Measurements from ENCODE around the gene UMPS. TPM values are rescaled to one million over a fixed set of nuclear protein-coding genes. Genes with fewer than 3 reads are reported as not detected.
A peak's percentile ranks its signal among the peaks of the same experiment; 100 is the strongest.

Gene UMPS
- total RNA-seq, 1 experiment from 2014 or later = 45.4 TPM

- TF ChIP-seq PREB (CRISPR knock-in tag; IDR thresholded peaks at IDR 0.05; ENCODE audit: borderline replicate concordance) (no peak), NR2C2 (CRISPR knock-in tag; IDR thresholded peaks at IDR 0.05) (no peak), TEAD4 (CRISPR knock-in tag; IDR thresholded peaks at IDR 0.05) (no peak), OVOL2 (CRISPR knock-in tag; IDR thresholded peaks at IDR 0.05; ENCODE audit: borderline replicate concordance) (no peak), GABPB1 (CRISPR knock-in tag; IDR thresholded peaks at IDR 0.05) (no peak), EMX1 (CRISPR knock-in tag; IDR thresholded peaks at IDR 0.05) (no peak), RORB (CRISPR knock-in tag; IDR thresholded peaks at IDR 0.05) (no peak)
- TF ChIP-seq, protein P1, sequence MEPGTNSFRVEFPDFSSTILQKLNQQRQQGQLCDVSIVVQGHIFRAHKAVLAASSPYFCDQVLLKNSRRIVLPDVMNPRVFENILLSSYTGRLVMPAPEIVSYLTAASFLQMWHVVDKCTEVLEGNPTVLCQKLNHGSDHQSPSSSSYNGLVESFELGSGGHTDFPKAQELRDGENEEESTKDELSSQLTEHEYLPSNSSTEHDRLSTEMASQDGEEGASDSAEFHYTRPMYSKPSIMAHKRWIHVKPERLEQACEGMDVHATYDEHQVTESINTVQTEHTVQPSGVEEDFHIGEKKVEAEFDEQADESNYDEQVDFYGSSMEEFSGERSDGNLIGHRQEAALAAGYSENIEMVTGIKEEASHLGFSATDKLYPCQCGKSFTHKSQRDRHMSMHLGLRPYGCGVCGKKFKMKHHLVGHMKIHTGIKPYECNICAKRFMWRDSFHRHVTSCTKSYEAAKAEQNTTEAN (CRISPR knock-in tag; IDR thresholded peaks at IDR 0.05) = no peak
- H3K9me3 Mint-ChIP-seq = no peaks in the 10 kb centered on the region
- ATAC-seq (no peak), DNase-seq (ENCODE audit: low spot score) (no peak)
- no peaks in the 10 kb centered on the region for H3K4me1 Mint-ChIP-seq
- H3K4me3 Mint-ChIP-seq = no peak overlapping the region
- 0 out of 2 replicates have a peak overlapping the region, but pooled peaks have one; percentile 24 for H3K27ac Mint-ChIP-seq
- CTCF ChIA-PET = no interaction called here
- no peaks in the 10 kb centered on the region for H3K27me3 Mint-ChIP-seq (ENCODE audit: low read depth)
- H3K36me3 Mint-ChIP-seq = peaks cover 68% of the 10 kb centered on the region
- POLR2A ChIA-PET = interaction anchor here (0.5 kb wide), 1 partner anchor 257 kb away, joined by 3 read pairs; no protein-coding TSS in a partner anchor
These were observed 62.2 kb downstream of the UMPS start for GRCh38 chr3:124792341-124793040.

DNA sequence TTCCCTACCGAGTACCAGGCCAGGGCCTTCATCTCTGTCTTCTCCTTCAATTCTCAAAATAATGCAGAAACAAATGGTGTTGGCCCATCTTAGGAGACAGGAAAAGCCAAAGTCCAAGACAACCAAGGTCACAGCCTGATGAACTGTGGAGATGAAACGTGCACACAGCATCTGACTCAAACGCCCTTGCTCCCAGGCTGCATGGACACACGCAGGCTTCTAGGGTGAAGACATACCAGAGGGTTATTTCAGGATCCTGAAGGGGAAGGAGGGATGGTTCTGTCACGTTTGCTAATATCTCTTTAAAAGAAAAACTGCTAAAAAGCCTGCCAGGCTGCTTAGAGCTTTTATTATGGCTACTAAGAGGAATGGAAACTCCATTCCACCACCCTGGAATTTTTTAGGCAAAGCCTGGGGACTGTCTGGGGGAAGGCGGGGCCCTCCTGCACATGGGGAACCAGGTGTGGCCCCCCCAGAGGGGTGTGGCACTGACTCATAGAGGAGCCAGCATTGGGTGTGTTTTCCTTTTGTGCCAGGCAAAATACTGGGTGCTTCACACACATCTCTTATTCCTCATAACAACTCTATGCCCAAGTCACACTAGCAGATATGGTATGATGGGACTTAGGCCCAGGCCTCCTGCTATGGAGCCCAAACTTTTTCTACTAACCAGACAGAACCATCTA, 62.9 kb downstream of the UMPS start:
- ATAC-seq (no peak), DNase-seq (ENCODE audit: low spot score) (no peak)
- POLR2A ChIA-PET = interaction anchor here (0.5 kb wide), 1 partner anchor 258 kb away, joined by 3 read pairs; no protein-coding TSS in a partner anchor
- Mint-ChIP-seq H3K9me3 (no peaks in the 10 kb centered on the region), H3K36me3 (peaks cover 67% of the 10 kb centered on the region), H3K27ac (peak overlapping the region; percentile 84; the same call in 1 of the 2 replicates), H3K27me3 (ENCODE audit: low read depth) (no peaks in the 10 kb centered on the region), H3K4me1 (no peaks in the 10 kb centered on the region), H3K4me3 (no peak overlapping the region)
- TF ChIP-seq NR2C2 (CRISPR knock-in tag; IDR thresholded peaks at IDR 0.05) (no peak), ERG (CRISPR knock-in tag; IDR thresholded peaks at IDR 0.05) (no peak), ZBTB21 (CRISPR knock-in tag; IDR thresholded peaks at IDR 0.05; ENCODE audit: borderline replicate concordance) (no peak), MLX (CRISPR knock-in tag; IDR thresholded peaks at IDR 0.05) (no peak), ZNF425 (CRISPR knock-in tag; conservative IDR thresholded peaks at IDR 0.05) (no peak), PRRX2 (CRISPR knock-in tag; IDR thresholded peaks at IDR 0.05) (no peak), ESRRA (CRISPR knock-in tag; IDR thresholded peaks at IDR 0.05; ENCODE audit: borderline replicate concordance) (no peak), NR3C1 (CRISPR knock-in tag; conservative IDR thresholded peaks at IDR 0.05; ENCODE audit: low read depth) (no peak), JUN (CRISPR knock-in tag; IDR thresholded peaks at IDR 0.05) (no peak), FOXP1 (CRISPR knock-in tag; IDR thresholded peaks at IDR 0.05; ENCODE audit: borderline replicate concordance) (no peak), CBFB (CRISPR knock-in tag; IDR thresholded peaks at IDR 0.05; ENCODE audit: low read depth) (no peak), MYBL2 (CRISPR knock-in tag; IDR thresholded peaks at IDR 0.05) (no peak), NFYB (CRISPR knock-in tag; conservative IDR thresholded peaks at IDR 0.05; ENCODE audit: low read depth) (no peak), USF1 (CRISPR knock-in tag; IDR thresholded peaks at IDR 0.05) (no peak)
- TF ChIP-seq, protein P2, sequence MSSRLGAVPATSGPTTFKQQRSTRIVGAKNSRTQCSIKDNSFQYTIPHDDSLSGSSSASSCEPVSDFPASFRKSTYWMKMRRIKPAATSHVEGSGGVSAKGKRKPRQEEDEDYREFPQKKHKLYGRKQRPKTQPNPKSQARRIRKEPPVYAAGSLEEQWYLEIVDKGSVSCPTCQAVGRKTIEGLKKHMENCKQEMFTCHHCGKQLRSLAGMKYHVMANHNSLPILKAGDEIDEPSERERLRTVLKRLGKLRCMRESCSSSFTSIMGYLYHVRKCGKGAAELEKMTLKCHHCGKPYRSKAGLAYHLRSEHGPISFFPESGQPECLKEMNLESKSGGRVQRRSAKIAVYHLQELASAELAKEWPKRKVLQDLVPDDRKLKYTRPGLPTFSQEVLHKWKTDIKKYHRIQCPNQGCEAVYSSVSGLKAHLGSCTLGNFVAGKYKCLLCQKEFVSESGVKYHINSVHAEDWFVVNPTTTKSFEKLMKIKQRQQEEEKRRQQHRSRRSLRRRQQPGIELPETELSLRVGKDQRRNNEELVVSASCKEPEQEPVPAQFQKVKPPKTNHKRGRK (CRISPR knock-in tag; IDR thresholded peaks at IDR 0.05; ENCODE audit: borderline replicate concordance) = no peak
- CTCF ChIA-PET = no interaction called here

Data from WTC11 (cell line).